HCT116 (cell line): ENCODE measurements around the gene FKBP7. TPM values are rescaled to one million over a fixed set of nuclear protein-coding genes. Genes with fewer than 3 reads are reported as not detected.

Experiments
- ATAC-seq: fragments of 200-7000 bp; cut with Tn5 transposase; 2 replicates; pipeline ENCODE4 v1.9.1; 2020; ENCODE audit warnings: mild to moderate bottlenecking, moderate library complexity
- BruUV-seq: library from RNA; stranded (reverse); fragments of 400-500 nt; replicated peaks from 2 replicates; lab custom pipeline; 2021; lab: Mats Ljungman, UMichigan
- CTCF ChIA-PET: fragments of 300-600 bp; sonication (Branson Sonifier 250); formaldehyde crosslinking; loops from one replicate; lab custom pipeline; 2021; ENCODE audit warnings: antibody characterized with exemption; lab: Charles Lee
- POLR2A ChIA-PET: fragments of 300-600, 350-600 bp; sonication (Branson Sonifier 250); formaldehyde crosslinking; loops from one replicate; lab custom pipeline; 2021; ENCODE audit warnings: antibody characterized with exemption; lab: Charles Lee
- RAD21 ChIA-PET, 2 experiments: fragments of 300-600 bp; sonication (Branson Sonifier 250); formaldehyde crosslinking; loops; one replicate each; lab custom pipeline; 2023; ENCODE audit warnings: low total read pairs in 2 of 2; ENCODE audit not compliant: uncharacterized antibody in 2 of 2, unreplicated experiment in 2 of 2, low non-redundant PET in 1 of 2; lab: Charles Lee
- DNase-seq: peaks from one replicate; pipeline ENCODE4 v3.0.0-alpha.2; 2010; ENCODE audit warnings: low read depth, low spot score
- H2AFZ ChIP-seq: fragments of 200-600 bp; shearing (Covaris generic), sonication (generic); 2 replicates; pipeline ENCODE4 v1.6.1; 2017; ENCODE audit warnings: low read depth, mixed run types, mixed read lengths, antibody characterized with exemption, low read length; ENCODE audit not compliant: poor library complexity, severe bottlenecking
- H3K27ac ChIP-seq: 2 replicates; pipeline ENCODE4 v1.5.1; 2012; ENCODE audit warnings: low read depth, low read length
- H3K27me3 ChIP-seq: fragments of 200-600 bp; sonication (generic); 2 replicates; pipeline ENCODE4 v1.6.1; 2016; ENCODE audit warnings: mixed run types, low read length, mixed read lengths; ENCODE audit not compliant: insufficient read depth
- H3K36me3 ChIP-seq, 2 experiments: fragments of 200-500 bp in 1 of 2; fragments of 200-600 bp in 1 of 2; sonication (Bioruptor generic) in 1 of 2; sonication (generic) in 1 of 2; 2 replicates each; pipeline versions ENCODE4 v1.5.1 to v1.6.1; 2014 to 2016; ENCODE audit warnings: low read length in 2 of 2, inconsistent platforms in 1 of 2, mixed read lengths in 1 of 2, mixed run types in 1 of 2; ENCODE audit not compliant: insufficient read depth in 2 of 2, control insufficient read depth in 1 of 2
- H3K4me1 ChIP-seq, 2 experiments: fragments of 200-600 bp in 1 of 2; sonication (generic) in 1 of 2; 2 replicates each; pipeline versions ENCODE4 v1.5.1 to v1.6.1; 2012 to 2017; ENCODE audit warnings: low read length in 2 of 2, inconsistent platforms in 1 of 2, mild to moderate bottlenecking in 1 of 2, mixed read lengths in 1 of 2, mixed run types in 1 of 2, moderate library complexity in 1 of 2; ENCODE audit not compliant: insufficient read depth in 2 of 2, control insufficient read depth in 1 of 2
- H3K4me2 ChIP-seq: fragments of 200-600 bp; sonication (generic); 2 replicates; pipeline ENCODE4 v1.6.1; 2017; ENCODE audit warnings: mixed run types, low read length, mixed read lengths
- H3K4me3 ChIP-seq, 2 experiments: fragments of 200-600 bp in 1 of 2; sonication (generic) in 1 of 2; replicated peaks in 1 of 2; 2 replicates each; pipeline ENCODE4 v1.5.1; 2011 to 2016; ENCODE audit warnings: low read length in 2 of 2, control low read depth in 1 of 2, low read depth in 1 of 2, mild to moderate bottlenecking in 1 of 2, mixed read lengths in 1 of 2, mixed run types in 1 of 2
- H3K79me2 ChIP-seq: fragments of 200-600 bp; sonication (generic); 2 replicates; pipeline ENCODE4 v1.6.1; 2017; ENCODE audit warnings: mild to moderate bottlenecking, mixed run types, low read length, moderate library complexity, mixed read lengths; ENCODE audit not compliant: insufficient read depth
- H3K9ac ChIP-seq: fragments of 200-600 bp; sonication (generic); 2 replicates; pipeline ENCODE4 v1.6.1; 2016; ENCODE audit warnings: low read length, mixed read lengths
- H3K9me2 ChIP-seq: fragments of 200-600 bp; sonication (generic), shearing (Covaris generic); 2 replicates; pipeline ENCODE4 v1.6.1; 2017; ENCODE audit warnings: mixed run types, mild to moderate bottlenecking, moderate library complexity; ENCODE audit not compliant: insufficient read depth
- H3K9me3 ChIP-seq, 2 experiments: fragments of 200-500 bp in 1 of 2; fragments of 200-600 bp in 1 of 2; sonication (Bioruptor generic) in 1 of 2; sonication (generic) in 1 of 2; 2 replicates each; pipeline ENCODE4 v1.6.1; 2014 to 2017; ENCODE audit warnings: low read length in 2 of 2, mixed read lengths in 2 of 2, inconsistent platforms in 1 of 2, low read depth in 1 of 2, mild to moderate bottlenecking in 1 of 2, mixed run types in 1 of 2, moderate library complexity in 1 of 2; ENCODE audit not compliant: control insufficient read depth in 1 of 2, insufficient read depth in 1 of 2
- H4K20me1 ChIP-seq: fragments of 200-600 bp; sonication (generic), shearing (Covaris generic); 2 replicates; pipeline ENCODE4 v1.6.1; 2017; ENCODE audit warnings: mixed run types, mild to moderate bottlenecking, moderate library complexity; ENCODE audit not compliant: insufficient read depth
- ATF3 ChIP-seq: IDR thresholded peaks from 2 replicates; pipeline ENCODE4 v1.6.1; 2012
- CBX3 ChIP-seq: IDR thresholded peaks from 2 replicates; pipeline ENCODE4 v1.6.1; 2012; ENCODE audit warnings: low read depth
- ELF1 ChIP-seq: IDR thresholded peaks from 2 replicates; pipeline ENCODE4 v1.6.1; 2012; ENCODE audit warnings: low read depth, borderline replicate concordance
- EZH2phosphoT487 ChIP-seq: fragments of 200-600 bp; IDR thresholded peaks from 2 replicates; pipeline ENCODE4 v1.6.1; 2018; ENCODE audit warnings: antibody characterized with exemption, borderline replicate concordance
- JUND ChIP-seq: IDR thresholded peaks from 2 replicates; pipeline ENCODE4 v1.6.1; 2012
- YY1 ChIP-seq: IDR thresholded peaks from 2 replicates; pipeline ENCODE4 v1.6.1; 2011; ENCODE audit warnings: low read length, low read depth, moderate library complexity, mild to moderate bottlenecking; ENCODE audit not compliant: insufficient replicate concordance; ENCODE audit errors: extremely low read depth
- ZNF274 ChIP-seq: fragments of 200-500 bp; sonication (Bioruptor generic); IDR thresholded peaks from 2 replicates; pipeline ENCODE4 v1.6.1; 2014; ENCODE audit warnings: mild to moderate bottlenecking, low read depth, low read length, inconsistent platforms
- intact Hi-C: fragments of 100-400 bp; cut with micrococcal nuclease; formaldehyde crosslinking; loops from 2 replicates; pipeline ENCODE4 v1.10.0; 2022
- total RNA-seq: library from RNA; stranded (reverse); gene quantifications from one replicate; pipeline ENCODE4 v1.2.1, GENCODE V29; 2021; ENCODE audit not compliant: unreplicated experiment
- TF ChIP-seq, protein P1 (sequence below): IDR thresholded peaks from 2 replicates; pipeline ENCODE4 v1.6.1; 2012; ENCODE audit warnings: low read depth

Gene FKBP7
- total RNA-seq, 1 experiment from 2014 or later = 4.5 TPM

GRCh38 chr2:178455947-178456346 lies 22.5 kb downstream of the FKBP7 start:
- no peak for ATAC-seq
- Histone ChIP-seq H3K9me3 (no peaks in the 10 kb centered on the region), H3K9ac (no peak overlapping the region), H3K27me3 (no peaks in the 10 kb centered on the region), H3K4me1 (peaks cover 4 to 12% of the 10 kb centered on the region in 2 experiments; a peak in 2 of 4 replicates), H3K27ac (no peak overlapping the region), H3K9me2 (no peaks in the 10 kb centered on the region), H3K36me3 (no peaks in the 10 kb centered on the region), H3K4me2 (no peak overlapping the region), H4K20me1 (no peaks in the 10 kb centered on the region)
- BruUV-seq = no TSS peak
- RAD21 ChIA-PET = no interaction called here
- POLR2A ChIA-PET = no interaction called here
- TF ChIP-seq YY1 (no peak), ELF1 (no peak), ZNF274 (no peak), JUND (no peak), ATF3 (no peak), EZH2phosphoT487 (no peak), CBX3 (no peak)
- TF ChIP-seq, protein P1, sequence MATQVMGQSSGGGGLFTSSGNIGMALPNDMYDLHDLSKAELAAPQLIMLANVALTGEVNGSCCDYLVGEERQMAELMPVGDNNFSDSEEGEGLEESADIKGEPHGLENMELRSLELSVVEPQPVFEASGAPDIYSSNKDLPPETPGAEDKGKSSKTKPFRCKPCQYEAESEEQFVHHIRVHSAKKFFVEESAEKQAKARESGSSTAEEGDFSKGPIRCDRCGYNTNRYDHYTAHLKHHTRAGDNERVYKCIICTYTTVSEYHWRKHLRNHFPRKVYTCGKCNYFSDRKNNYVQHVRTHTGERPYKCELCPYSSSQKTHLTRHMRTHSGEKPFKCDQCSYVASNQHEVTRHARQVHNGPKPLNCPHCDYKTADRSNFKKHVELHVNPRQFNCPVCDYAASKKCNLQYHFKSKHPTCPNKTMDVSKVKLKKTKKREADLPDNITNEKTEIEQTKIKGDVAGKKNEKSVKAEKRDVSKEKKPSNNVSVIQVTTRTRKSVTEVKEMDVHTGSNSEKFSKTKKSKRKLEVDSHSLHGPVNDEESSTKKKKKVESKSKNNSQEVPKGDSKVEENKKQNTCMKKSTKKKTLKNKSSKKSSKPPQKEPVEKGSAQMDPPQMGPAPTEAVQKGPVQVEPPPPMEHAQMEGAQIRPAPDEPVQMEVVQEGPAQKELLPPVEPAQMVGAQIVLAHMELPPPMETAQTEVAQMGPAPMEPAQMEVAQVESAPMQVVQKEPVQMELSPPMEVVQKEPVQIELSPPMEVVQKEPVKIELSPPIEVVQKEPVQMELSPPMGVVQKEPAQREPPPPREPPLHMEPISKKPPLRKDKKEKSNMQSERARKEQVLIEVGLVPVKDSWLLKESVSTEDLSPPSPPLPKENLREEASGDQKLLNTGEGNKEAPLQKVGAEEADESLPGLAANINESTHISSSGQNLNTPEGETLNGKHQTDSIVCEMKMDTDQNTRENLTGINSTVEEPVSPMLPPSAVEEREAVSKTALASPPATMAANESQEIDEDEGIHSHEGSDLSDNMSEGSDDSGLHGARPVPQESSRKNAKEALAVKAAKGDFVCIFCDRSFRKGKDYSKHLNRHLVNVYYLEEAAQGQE = no peak
- TF ChIP-seq, all 23 proteins: peak for 0
- H3K4me3 ChIP-seq = no peak overlapping the region
- intact Hi-C loops = no loop called here
- DNase-seq = no peak
- CTCF ChIA-PET = no interaction called here
- H2AFZ ChIP-seq = no peak overlapping the region
- H3K79me2 ChIP-seq = no peaks in the 10 kb centered on the region
